PC-3 (cell line): Measurements from ENCODE around the gene TOP2A.

Experiments used
- EZH2 ChIP-seq: fragments of 300-600 bp; sonication (generic); IDR thresholded peaks from one replicate; pipeline ENCODE4 v1.6.1; 2017; ENCODE audit warnings: antibody characterized with exemption, mild to moderate bottlenecking, low read length; ENCODE audit not compliant: unreplicated experiment
- TF ChIP-seq, protein P1 (sequence below): fragments of 300-600 bp; sonication (generic); conservative IDR thresholded peaks from 2 replicates; pipeline ENCODE4 v1.5.1; 2017; ENCODE audit warnings: antibody characterized with exemption, low read depth, mild to moderate bottlenecking, low read length

DNA sequence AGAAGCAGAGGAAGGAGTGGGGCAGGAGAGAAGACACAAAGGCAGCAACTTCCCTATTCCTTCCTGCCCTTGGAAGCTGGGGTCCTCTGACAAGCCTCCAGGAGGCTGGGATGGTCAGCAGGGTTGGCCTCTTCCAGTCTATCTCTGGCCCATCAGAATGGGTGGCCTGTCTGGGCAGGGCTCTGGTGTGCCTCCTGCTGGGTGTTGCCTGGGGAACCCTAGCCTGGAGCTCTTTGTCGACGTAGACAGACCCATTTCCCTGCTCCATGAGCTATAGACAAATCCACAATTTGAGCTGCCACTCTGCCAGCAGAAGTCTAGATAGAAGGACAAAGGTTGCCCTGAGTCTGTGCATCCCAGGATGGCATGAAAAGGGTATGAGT is 36.9 kb upstream of the TOP2A start:
- TF ChIP-seq, protein P1, sequence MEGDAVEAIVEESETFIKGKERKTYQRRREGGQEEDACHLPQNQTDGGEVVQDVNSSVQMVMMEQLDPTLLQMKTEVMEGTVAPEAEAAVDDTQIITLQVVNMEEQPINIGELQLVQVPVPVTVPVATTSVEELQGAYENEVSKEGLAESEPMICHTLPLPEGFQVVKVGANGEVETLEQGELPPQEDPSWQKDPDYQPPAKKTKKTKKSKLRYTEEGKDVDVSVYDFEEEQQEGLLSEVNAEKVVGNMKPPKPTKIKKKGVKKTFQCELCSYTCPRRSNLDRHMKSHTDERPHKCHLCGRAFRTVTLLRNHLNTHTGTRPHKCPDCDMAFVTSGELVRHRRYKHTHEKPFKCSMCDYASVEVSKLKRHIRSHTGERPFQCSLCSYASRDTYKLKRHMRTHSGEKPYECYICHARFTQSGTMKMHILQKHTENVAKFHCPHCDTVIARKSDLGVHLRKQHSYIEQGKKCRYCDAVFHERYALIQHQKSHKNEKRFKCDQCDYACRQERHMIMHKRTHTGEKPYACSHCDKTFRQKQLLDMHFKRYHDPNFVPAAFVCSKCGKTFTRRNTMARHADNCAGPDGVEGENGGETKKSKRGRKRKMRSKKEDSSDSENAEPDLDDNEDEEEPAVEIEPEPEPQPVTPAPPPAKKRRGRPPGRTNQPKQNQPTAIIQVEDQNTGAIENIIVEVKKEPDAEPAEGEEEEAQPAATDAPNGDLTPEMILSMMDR = no peak
- TF ChIP-seq EZH2 = no peak
